OCI-LY7 (cell line): ENCODE data around the gene BARHL2.

Experiments
- EZH2phosphoT487 ChIP-seq: fragments of 200-600 bp; sonication (generic); IDR thresholded peaks from 2 replicates; pipeline ENCODE4 v1.6.1; 2018; ENCODE audit warnings: low read depth, borderline replicate concordance, mild to moderate bottlenecking, mixed run types, antibody characterized with exemption, low read length, moderate library complexity, mixed read lengths
- TF ChIP-seq, protein P1 (sequence below): fragments of 200-600 bp; sonication (generic); conservative IDR thresholded peaks from 2 replicates; pipeline ENCODE4 v1.5.1; 2014; ENCODE audit warnings: mild to moderate bottlenecking, antibody characterized with exemption, low read length, moderate library complexity, mixed read lengths

DNA sequence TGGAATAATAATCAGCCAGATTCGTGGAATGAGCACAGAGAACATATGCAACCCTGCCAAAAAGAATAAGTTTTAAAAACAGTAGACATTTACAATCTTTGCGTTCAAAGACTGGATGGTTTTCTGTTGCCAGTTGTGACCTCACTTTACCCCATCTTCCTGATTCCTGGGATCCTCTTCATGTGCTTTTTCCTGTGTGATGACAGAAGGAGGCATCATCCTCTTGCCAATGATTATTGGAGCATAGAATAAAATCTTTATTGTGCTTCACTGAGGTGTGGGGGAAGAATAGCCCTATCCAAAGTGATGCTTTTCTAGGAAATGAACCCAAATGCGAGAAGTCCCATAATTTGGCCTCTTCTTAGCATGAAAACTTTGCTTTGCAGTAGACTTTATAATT is 15.0 kb upstream of the BARHL2 start:
- TF ChIP-seq, protein P1, sequence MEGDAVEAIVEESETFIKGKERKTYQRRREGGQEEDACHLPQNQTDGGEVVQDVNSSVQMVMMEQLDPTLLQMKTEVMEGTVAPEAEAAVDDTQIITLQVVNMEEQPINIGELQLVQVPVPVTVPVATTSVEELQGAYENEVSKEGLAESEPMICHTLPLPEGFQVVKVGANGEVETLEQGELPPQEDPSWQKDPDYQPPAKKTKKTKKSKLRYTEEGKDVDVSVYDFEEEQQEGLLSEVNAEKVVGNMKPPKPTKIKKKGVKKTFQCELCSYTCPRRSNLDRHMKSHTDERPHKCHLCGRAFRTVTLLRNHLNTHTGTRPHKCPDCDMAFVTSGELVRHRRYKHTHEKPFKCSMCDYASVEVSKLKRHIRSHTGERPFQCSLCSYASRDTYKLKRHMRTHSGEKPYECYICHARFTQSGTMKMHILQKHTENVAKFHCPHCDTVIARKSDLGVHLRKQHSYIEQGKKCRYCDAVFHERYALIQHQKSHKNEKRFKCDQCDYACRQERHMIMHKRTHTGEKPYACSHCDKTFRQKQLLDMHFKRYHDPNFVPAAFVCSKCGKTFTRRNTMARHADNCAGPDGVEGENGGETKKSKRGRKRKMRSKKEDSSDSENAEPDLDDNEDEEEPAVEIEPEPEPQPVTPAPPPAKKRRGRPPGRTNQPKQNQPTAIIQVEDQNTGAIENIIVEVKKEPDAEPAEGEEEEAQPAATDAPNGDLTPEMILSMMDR = no peak
- TF ChIP-seq EZH2phosphoT487 = no peak
